ENCODE results near the gene COQ2. TPM values are rescaled to one million over a fixed set of nuclear protein-coding genes. Genes with fewer than 3 reads are reported as not detected.

COQ2 gene
- total RNA-seq, 2 experiments from 2014 or later = 18.3 to 20.3 TPM

- Mint-ChIP-seq H3K27ac (peak overlapping the region; percentile 60), H3K9me3 (no peaks in the 10 kb centered on the region), H3K36me3 (ENCODE audit: low read depth) (peaks cover 13% of the 10 kb centered on the region), H3K4me1 (ENCODE audit: low read depth) (peaks cover 49% of the 10 kb centered on the region), H3K27me3 (peaks cover 2% of the 10 kb centered on the region), H3K4me3 (no peak overlapping the region)
- no peak for ATAC-seq
- intact Hi-C loops (cut with micrococcal nuclease) = loop anchor here (5.0 to 10.0 kb wide), 2 partner anchors 120 to 327 kb away; partner anchors contain the start of genes PLAC8 and THAP9
- ChIA-PET CTCF (interaction anchor here (1.2 kb wide), 1 partner anchor 21 kb away, joined by 3 read pairs; no protein-coding TSS in a partner anchor), POLR2A (interaction anchor here (1.1 kb wide), 2 partner anchors 9 to 12 kb away, joined by 3 to 4 read pairs; no protein-coding TSS in a partner anchor)
- TF ChIP-seq CTCF (IDR thresholded peaks at IDR 0.05) = no peak
- no peak for DNase-seq
These were observed 52.5 kb downstream of the COQ2 start for GRCh38 chr4:83232082-83232481.

- H3K9me3 Mint-ChIP-seq = no peaks in the 10 kb centered on the region
These were observed 53.0 kb downstream of the COQ2 start for GRCh38 chr4:83231620-83232076.

GRCh38 chr4:83230928-83231327 is 53.7 kb downstream of the COQ2 start:
- Mint-ChIP-seq H3K4me3 (no peak overlapping the region), H3K9me3 (no peaks in the 10 kb centered on the region), H3K36me3 (ENCODE audit: low read depth) (peaks cover 13% of the 10 kb centered on the region), H3K27ac (no peak overlapping the region), H3K4me1 (ENCODE audit: low read depth) (peaks cover 42% of the 10 kb centered on the region), H3K27me3 (peaks cover 1% of the 10 kb centered on the region)
- POLR2A ChIA-PET = interaction anchor here (0.9 to 1.1 kb wide), 3 partner anchors 10 to 22 kb away, joined by 3 to 4 read pairs (median 3); no protein-coding TSS in a partner anchor
- DNase-seq (no peak), ATAC-seq (no peak)
- intact Hi-C loops (cut with micrococcal nuclease) = loop anchor here (5.0 to 10.0 kb wide), 2 partner anchors 119 to 326 kb away; partner anchors contain the start of genes PLAC8 and THAP9
- CTCF ChIA-PET = no interaction called here
- TF ChIP-seq CTCF (IDR thresholded peaks at IDR 0.05) = no peak

More at GRCh38 chr4:83231620-83232076, 53.0 kb downstream of the COQ2 start:
- ATAC-seq (peak; percentile 82), DNase-seq (peak; percentile 72)
- no peak for TF ChIP-seq CTCF (IDR thresholded peaks at IDR 0.05)
- POLR2A ChIA-PET = interaction anchor here (0.9 to 1.1 kb wide), 3 partner anchors 11 to 23 kb away, joined by 3 to 4 read pairs (median 3); no protein-coding TSS in a partner anchor
- CTCF ChIA-PET = no interaction called here
- peak overlapping the region; percentile 60 for H3K27ac Mint-ChIP-seq
- peaks cover 13% of the 10 kb centered on the region for H3K36me3 Mint-ChIP-seq (ENCODE audit: low read depth)
- H3K4me1 Mint-ChIP-seq (ENCODE audit: low read depth) = peaks cover 49% of the 10 kb centered on the region
- intact Hi-C loops (cut with micrococcal nuclease) = loop anchor here (5.0 to 10.0 kb wide), 2 partner anchors 119 to 327 kb away; partner anchors contain the start of genes PLAC8 and THAP9
- H3K27me3 Mint-ChIP-seq = peaks cover 1% of the 10 kb centered on the region
- H3K4me3 Mint-ChIP-seq = no peak overlapping the region

GRCh38 chr4:83229791-83230190 is 54.8 kb downstream of the COQ2 start:
- Mint-ChIP-seq H3K27me3 (peaks cover 1% of the 10 kb centered on the region), H3K27ac (no peak overlapping the region), H3K4me1 (ENCODE audit: low read depth) (peaks cover 30% of the 10 kb centered on the region), H3K4me3 (no peak overlapping the region), H3K9me3 (no peaks in the 10 kb centered on the region), H3K36me3 (ENCODE audit: low read depth) (peaks cover 13% of the 10 kb centered on the region)
- ATAC-seq = no peak
- no peak for TF ChIP-seq CTCF (IDR thresholded peaks at IDR 0.05)
- ChIA-PET CTCF (interaction anchor here (0.8 to 1.2 kb wide), 2 partner anchors 21 to 155 kb away, joined by 3 read pairs; no protein-coding TSS in a partner anchor), POLR2A (interaction anchor here (1.4 kb wide), 1 partner anchor 12 kb away, joined by 4 read pairs; no protein-coding TSS in a partner anchor)
- intact Hi-C loops (cut with micrococcal nuclease) = loop anchor here (5.0 to 10.0 kb wide), 2 partner anchors 117 to 325 kb away; partner anchors contain the start of genes PLAC8 and THAP9
- DNase-seq = no peak

- Mint-ChIP-seq H3K36me3 (ENCODE audit: low read depth) (peaks cover 9% of the 10 kb centered on the region), H3K4me3 (no peak overlapping the region), H3K27me3 (no peaks in the 10 kb centered on the region), H3K9me3 (no peaks in the 10 kb centered on the region), H3K27ac (no peak overlapping the region), H3K4me1 (ENCODE audit: low read depth) (peaks cover 37% of the 10 kb centered on the region)
- no peak for DNase-seq
- no peak for TF ChIP-seq CTCF (IDR thresholded peaks at IDR 0.05)
- CTCF ChIA-PET = no interaction called here
- no peak for ATAC-seq
- intact Hi-C loops (cut with micrococcal nuclease) = no loop called here
- POLR2A ChIA-PET = no interaction called here
These were observed 56.4 kb downstream of the COQ2 start for GRCh38 chr4:83228231-83228630.

All from activated CD8-positive, alpha-beta T cell treated with anti-CD3 and anti-CD28 coated beads for 36 hours (primary cell).